Hepatocyte (in vitro differentiated cells): ENCODE measurements around the gene MAP4K2. TPM values are rescaled to one million over a fixed set of nuclear protein-coding genes. Genes with fewer than 3 reads are reported as not detected.

Experiments used
- DNase-seq: peaks from one replicate; pipeline ENCODE4 v3.0.0-alpha.2; 2016; ENCODE audit warnings: low spot score
- H2AFZ ChIP-seq: fragments of 200-600 bp; sonication (generic); 2 replicates; pipeline ENCODE4 v1.6.0; 2016; ENCODE audit warnings: antibody characterized with exemption, mild to moderate bottlenecking
- H3K27ac ChIP-seq: fragments of 200-600 bp; sonication (generic); 2 replicates; pipeline ENCODE4 v1.5.1; 2016; ENCODE audit warnings: mild to moderate bottlenecking
- H3K27me3 ChIP-seq: fragments of 200-600 bp; sonication (generic); 2 replicates; pipeline ENCODE4 v1.6.1; 2016
- H3K36me3 ChIP-seq: fragments of 200-600 bp; sonication (generic); replicated peaks from 2 replicates; pipeline ENCODE4 v1.5.1; 2016; ENCODE audit warnings: low read depth; ENCODE audit not compliant: insufficient read depth
- H3K4me1 ChIP-seq: fragments of 200-600 bp; sonication (generic); 2 replicates; pipeline ENCODE4 v1.5.1; 2016; ENCODE audit warnings: mild to moderate bottlenecking, moderate library complexity; ENCODE audit not compliant: insufficient read depth
- H3K4me2 ChIP-seq: fragments of 200-600 bp; sonication (generic); 2 replicates; pipeline ENCODE4 v1.6.0; 2016
- H3K4me3 ChIP-seq: fragments of 200-600 bp; sonication (generic); 2 replicates; pipeline ENCODE4 v1.5.1; 2016; ENCODE audit warnings: mild to moderate bottlenecking
- H3K79me2 ChIP-seq: fragments of 200-600 bp; sonication (generic); 2 replicates; pipeline ENCODE4 v1.6.0; 2017; ENCODE audit warnings: mild to moderate bottlenecking
- H3K9me2 ChIP-seq: fragments of 200-600 bp; sonication (generic); replicated peaks from 2 replicates; pipeline ENCODE4 v1.6.0; 2017; ENCODE audit warnings: mild to moderate bottlenecking; ENCODE audit not compliant: insufficient read depth
- H3K9me3 ChIP-seq: fragments of 200-600 bp; sonication (generic); 2 replicates; pipeline ENCODE4 v1.5.1; 2016; ENCODE audit warnings: low read depth, mild to moderate bottlenecking
- H4K20me1 ChIP-seq: fragments of 200-600 bp; sonication (generic); 2 replicates; pipeline ENCODE4 v1.6.0; 2016; ENCODE audit warnings: mild to moderate bottlenecking; ENCODE audit not compliant: insufficient read depth, poor library complexity, severe bottlenecking
- CTCF ChIP-seq: fragments of 200-600 bp; sonication (generic); IDR thresholded peaks from 2 replicates; pipeline ENCODE4 v1.5.1; 2016; ENCODE audit warnings: antibody characterized with exemption, mild to moderate bottlenecking; ENCODE audit not compliant: poor library complexity
- EZH2 ChIP-seq: fragments of 200-600 bp; sonication (generic); IDR thresholded peaks from 2 replicates; pipeline ENCODE4 v1.6.1; 2016; ENCODE audit warnings: antibody characterized with exemption, mild to moderate bottlenecking, borderline replicate concordance
- EZH2phosphoT487 ChIP-seq: fragments of 200-600 bp; sonication (generic); IDR thresholded peaks from one replicate; pipeline ENCODE4 v1.6.1; 2018; ENCODE audit warnings: antibody characterized with exemption, mild to moderate bottlenecking, low read depth, moderate library complexity; ENCODE audit not compliant: unreplicated experiment, severe bottlenecking
- WGBS: methylation state at CpG from one replicate; pipeline ENCODE4 v1.1.6; 2016; ENCODE audit warnings: low lambda C conversion rate; ENCODE audit errors: missing lambda C conversion rate; 5-methylcytosine and 5-hydroxymethylcytosine counted together
- polyA plus RNA-seq: library from polyadenylated mRNA; unstranded; fragments of >200 nt; fragmentation: Nextera tagmentation; extraction: Ambion mirVana; gene quantifications from 2 replicates; pipeline ENCODE4 v1.2.1, GENCODE V29; 2016
- total RNA-seq: library from RNA; depleted of rRNA; stranded (reverse); fragments of >200 nt; gene quantifications from 2 replicates; pipeline ENCODE4 v1.2.3, GENCODE V29; 2014

The MAP4K2 gene
- total and polyA plus RNA-seq, 2 experiments from 2014 or later = 7.8 to 9.0 TPM

- peak overlapping the region; percentile 90 for H3K4me2 ChIP-seq
- peaks cover 34% of the 10 kb centered on the region for H3K4me1 ChIP-seq
- DNase-seq = peak; percentile 65
- H3K9me2 ChIP-seq = no peaks in the 10 kb centered on the region
- peak overlapping the region; percentile 40 for H2AFZ ChIP-seq
- H3K4me3 ChIP-seq = no peak overlapping the region
- WGBS = 3% methylated on average over 39 of the region's 52 CpGs
- peaks cover 54% of the 10 kb centered on the region for H3K27me3 ChIP-seq
- no peaks in the 10 kb centered on the region for H3K9me3 ChIP-seq
- no peak overlapping the region for H3K27ac ChIP-seq
- no peaks in the 10 kb centered on the region for H4K20me1 ChIP-seq
- H3K79me2 ChIP-seq = no peaks in the 10 kb centered on the region
- TF ChIP-seq EZH2 (no peak), EZH2phosphoT487 (no peak), CTCF (no peak)
- no peaks in the 10 kb centered on the region for H3K36me3 ChIP-seq
Observed at GRCh38 chr11:64745521-64746328, 57.3 kb downstream of the MAP4K2 start.

DNA sequence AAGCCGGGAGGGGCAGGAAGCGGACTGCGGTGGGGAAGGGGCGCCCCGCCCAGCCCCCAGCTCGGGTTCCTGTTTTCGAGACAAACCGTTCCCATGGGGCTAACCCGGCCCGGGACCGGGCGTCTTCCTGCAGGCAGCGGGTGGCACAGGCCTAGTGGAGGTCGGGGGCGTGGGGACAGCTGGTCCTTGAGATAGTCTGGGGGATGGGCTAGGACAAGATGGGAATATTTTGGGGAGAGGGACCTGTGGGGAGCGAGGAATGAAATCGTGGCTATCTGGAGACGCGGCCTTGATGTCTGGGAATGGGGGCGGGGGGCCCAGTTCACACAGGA lies 57.9 kb downstream of the MAP4K2 start:
- peak; percentile 32 for TF ChIP-seq EZH2phosphoT487
- no peak for TF ChIP-seq CTCF
- TF ChIP-seq EZH2 = peak; percentile 79
- Histone ChIP-seq H3K36me3 (no peaks in the 10 kb centered on the region), H3K9me3 (no peaks in the 10 kb centered on the region), H4K20me1 (no peaks in the 10 kb centered on the region), H3K4me1 (peaks cover 34% of the 10 kb centered on the region), H3K27ac (no peak overlapping the region), H3K27me3 (peaks cover 60% of the 10 kb centered on the region), H3K4me2 (peak overlapping the region; percentile 90), H3K9me2 (no peaks in the 10 kb centered on the region), H3K4me3 (no peak overlapping the region), H3K79me2 (no peaks in the 10 kb centered on the region), H2AFZ (peak overlapping the region; percentile 40)
- no peak for DNase-seq
- 3% methylated on average over 11 of the region's 20 CpGs for WGBS

DNA sequence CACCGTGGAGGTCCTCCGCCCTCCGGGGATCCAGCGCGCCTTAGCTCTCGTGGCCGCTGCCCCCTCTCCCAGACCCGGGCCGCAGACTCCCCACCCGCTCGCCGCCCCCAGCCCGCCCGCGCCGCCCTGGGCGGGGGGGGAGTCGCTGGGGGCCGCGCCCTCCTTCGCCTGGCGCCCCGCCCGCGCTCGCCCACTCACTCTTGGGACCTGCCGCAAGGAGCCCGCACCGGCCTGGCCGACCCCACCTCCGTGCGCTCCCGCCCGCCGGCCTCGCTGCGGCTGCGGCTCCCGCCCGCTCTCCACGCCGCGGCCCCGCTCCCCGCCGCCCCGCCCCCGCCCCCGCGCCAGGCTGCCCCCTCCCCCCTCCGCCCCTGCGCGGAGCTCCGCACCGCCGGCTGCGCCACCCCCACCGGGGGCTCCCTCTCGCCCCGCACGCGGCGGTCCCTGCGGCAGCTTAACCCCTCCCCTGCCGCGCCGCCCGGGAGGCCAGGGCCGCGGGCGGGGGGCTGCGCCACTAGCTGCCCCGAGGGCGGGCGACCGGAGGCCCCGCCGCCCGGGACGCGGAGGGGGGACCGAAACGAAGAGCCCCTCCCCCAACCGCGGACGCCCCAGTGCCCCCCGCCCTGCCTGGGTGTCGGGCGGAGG lies 58.3 kb downstream of the MAP4K2 start:
- Histone ChIP-seq H4K20me1 (no peaks in the 10 kb centered on the region), H3K9me2 (no peaks in the 10 kb centered on the region), H3K27me3 (peaks cover 61% of the 10 kb centered on the region), H3K79me2 (no peaks in the 10 kb centered on the region), H2AFZ (peak overlapping the region; percentile 40), H3K9me3 (no peaks in the 10 kb centered on the region), H3K27ac (no peak overlapping the region), H3K36me3 (no peaks in the 10 kb centered on the region), H3K4me1 (peaks cover 34% of the 10 kb centered on the region), H3K4me3 (no peak overlapping the region), H3K4me2 (peak overlapping the region; percentile 90)
- peak; percentile 1 for TF ChIP-seq EZH2
- TF ChIP-seq CTCF = no peak
- no peak for TF ChIP-seq EZH2phosphoT487
- no peak for DNase-seq
- WGBS = no CpG with 5 or more reads among the region's 89 CpGs
